AG09319 (cell line): ENCODE results near the gene PGA4.
"Not testable (repeated sequence)": the region's sequence is repeated elsewhere in the genome, so short reads cannot be mapped to it uniquely, and the experiment has no call there.

Experiments used
- DNase-seq: peaks from one replicate; pipeline ENCODE4 v3.0.0-alpha.2; 2010; ENCODE audit warnings: low read depth; ENCODE audit errors: extremely low read depth
- CTCF ChIP-seq: IDR thresholded peaks from 2 replicates; pipeline ENCODE4 v1.5.1; 2011; ENCODE audit warnings: low read depth, mild to moderate bottlenecking, inconsistent platforms, low read length, moderate library complexity

The PGA4 gene

GRCh38 chr11:61222047-61222446 is at the start of gene PGA4:
TSS of gene PGA4 (plus strand) at chr11:61222347. CDS start at chr11:61222401, 54 bp downstream.
- not testable (repeated sequence) for DNase-seq

GRCh38 chr11:61172356-61172755 is 49.8 kb upstream of the PGA4 start:
- no peak for DNase-seq
- no peak for TF ChIP-seq CTCF

- DNase-seq = no peak
- TF ChIP-seq CTCF = no peak
These were observed 49.3 kb upstream of the PGA4 start for GRCh38 chr11:61172888-61173287.

GRCh38 chr11:61173456-61173855 is 48.7 kb upstream of the PGA4 start:
- DNase-seq = no peak
- peak; percentile 25 for TF ChIP-seq CTCF

- no peak for DNase-seq
- no peak for TF ChIP-seq CTCF
These were observed 47.9 kb upstream of the PGA4 start for GRCh38 chr11:61174273-61174672.

- DNase-seq = no peak
- TF ChIP-seq CTCF = no peak
These were observed 47.2 kb upstream of the PGA4 start for GRCh38 chr11:61174949-61175348.

GRCh38 chr11:61176446-61176845 is 45.7 kb upstream of the PGA4 start:
- no peak for TF ChIP-seq CTCF
- no peak for DNase-seq

GRCh38 chr11:61180205-61180604 is 41.9 kb upstream of the PGA4 start:
- not testable (repeated sequence) for DNase-seq

- TF ChIP-seq CTCF = no peak
- DNase-seq = no peak
These were observed 40.7 kb upstream of the PGA4 start for GRCh38 chr11:61181489-61181888.
